Activated CD4-positive, alpha-beta T cell treated with anti-CD3 and anti-CD28 coated beads, Interleukin-2, amount 50 U/mL, for 48 hours (primary cell): ENCODE results near the gene UVRAG.

Experiments
- DNase-seq, 2 experiments: peaks; one replicate each; pipeline ENCODE4 v3.0.0-alpha.2; 2020

Gene UVRAG

DNA sequence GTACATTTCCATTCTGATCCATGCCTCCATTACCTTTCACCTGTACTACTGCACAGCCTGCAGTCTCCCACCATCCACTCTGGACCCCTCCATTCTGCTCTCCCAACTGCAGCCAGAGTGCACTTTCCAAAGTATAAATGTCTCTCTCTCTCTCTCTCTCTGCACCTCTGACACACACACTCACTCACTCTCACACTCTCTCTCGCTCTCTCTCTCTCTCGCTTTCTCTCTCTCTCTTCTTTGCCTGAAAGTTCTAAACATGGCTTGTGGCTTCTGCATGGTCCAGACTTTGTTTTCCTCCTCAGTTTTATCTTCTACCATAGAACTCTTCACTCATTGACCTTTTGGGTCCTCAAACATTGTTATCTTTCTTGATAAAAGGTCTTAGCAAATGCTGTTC, 314.7 kb downstream of the UVRAG start:
- no peak for DNase-seq

DNA sequence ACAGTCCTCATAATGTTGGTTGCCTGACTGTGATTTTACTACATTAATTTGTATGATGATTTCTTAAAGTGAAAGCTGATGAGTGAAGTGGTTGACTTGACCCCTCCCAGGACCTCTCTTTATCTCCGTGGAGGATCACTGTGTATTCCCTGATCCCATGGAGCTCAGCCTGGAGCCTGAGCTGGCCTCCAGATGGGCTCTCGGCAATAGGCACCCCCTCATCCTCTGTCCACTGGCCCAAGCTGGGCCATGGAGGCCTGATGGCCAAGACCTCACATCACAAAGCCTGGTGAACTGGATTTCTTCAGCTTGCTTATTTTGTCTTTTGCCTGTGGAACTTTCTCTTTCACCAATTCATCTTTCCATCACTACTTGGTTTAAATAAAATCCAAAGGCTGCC, 316.1 kb downstream of the UVRAG start:
- no peak for DNase-seq

DNA sequence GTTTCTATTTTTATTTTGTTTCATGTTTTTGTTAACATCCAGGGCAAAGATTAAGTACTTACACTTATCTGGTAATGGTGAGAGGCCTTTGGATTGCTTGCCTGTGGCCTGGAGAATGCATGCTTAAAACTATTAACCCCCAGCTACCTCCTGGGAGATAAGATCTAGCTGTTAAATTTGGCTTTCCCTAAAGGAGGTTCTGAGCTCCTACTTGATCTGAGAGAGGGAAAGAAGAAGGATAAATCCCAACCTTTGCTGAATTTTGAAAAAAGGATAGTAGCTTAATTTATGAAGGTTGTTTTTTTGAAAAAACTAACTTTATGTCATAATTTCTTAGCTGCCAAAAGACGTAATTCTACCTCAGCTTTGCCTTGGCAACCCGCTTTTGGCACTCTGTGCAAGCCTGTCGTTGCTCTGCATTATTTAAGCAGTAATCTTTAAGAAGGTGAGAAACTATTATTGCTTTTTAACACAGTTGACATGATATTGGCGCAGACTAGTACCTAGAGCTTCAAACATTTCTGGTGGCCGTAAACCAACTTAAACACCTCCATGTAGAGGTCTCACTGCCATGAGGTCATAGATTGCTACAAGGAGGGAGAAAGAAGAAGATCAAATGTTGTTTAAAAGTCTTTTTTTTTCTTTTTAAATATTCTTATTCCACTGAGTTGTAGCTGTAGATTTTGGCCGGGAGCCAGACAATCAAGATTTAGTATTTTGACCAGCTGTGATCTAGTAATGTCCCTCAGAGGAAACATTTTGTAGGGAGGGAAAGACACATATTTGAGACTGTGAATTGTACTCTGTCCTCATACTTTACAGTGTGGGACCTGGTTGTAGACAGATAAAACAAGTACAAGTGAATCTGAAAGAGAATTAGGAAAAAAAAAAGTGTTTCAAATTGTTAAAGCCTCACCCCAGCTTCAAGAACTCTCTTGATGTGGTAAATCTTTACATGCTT, 316.9 kb downstream of the UVRAG start:
- no peak for DNase-seq

DNA sequence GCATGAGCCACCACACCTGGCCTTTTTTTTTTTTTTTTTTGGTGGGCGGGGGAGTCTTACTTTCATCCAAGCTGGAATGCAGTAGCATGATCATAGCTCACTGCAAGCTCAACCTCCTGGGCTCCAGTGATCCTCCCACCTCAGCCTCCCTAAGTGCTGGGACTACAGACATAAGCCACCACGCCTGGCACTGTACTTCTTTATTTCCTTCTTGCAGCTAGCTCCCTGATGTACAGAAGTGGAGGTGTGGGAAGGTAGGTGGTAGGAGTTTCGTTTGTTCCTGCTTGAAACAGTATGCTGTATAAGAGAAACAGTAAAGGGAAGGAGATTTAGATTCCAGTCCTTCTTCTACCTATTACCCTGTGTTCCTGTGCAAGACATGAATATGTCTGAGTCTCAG, 319.2 kb downstream of the UVRAG start:
- no peak for DNase-seq

DNA sequence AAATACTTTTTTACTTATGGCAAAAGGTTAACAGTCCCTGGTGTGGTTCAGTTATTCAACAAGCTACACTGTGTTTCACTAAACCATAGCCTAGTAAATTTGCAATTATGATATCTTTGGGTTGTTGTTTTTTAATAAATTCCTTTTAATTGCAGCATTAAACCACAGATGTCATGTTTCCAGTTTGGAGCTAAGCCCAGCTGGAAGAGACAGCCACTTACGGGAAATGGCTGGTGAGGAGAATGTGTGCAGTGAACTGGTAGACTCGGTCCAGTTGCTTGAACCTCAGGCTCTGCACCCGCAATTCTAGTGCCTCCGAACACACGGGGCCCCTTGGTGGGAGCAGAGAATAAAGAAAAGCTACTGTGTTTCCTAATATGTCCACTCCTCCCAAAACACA, 320.5 kb downstream of the UVRAG start:
- DNase-seq: no peak

DNA sequence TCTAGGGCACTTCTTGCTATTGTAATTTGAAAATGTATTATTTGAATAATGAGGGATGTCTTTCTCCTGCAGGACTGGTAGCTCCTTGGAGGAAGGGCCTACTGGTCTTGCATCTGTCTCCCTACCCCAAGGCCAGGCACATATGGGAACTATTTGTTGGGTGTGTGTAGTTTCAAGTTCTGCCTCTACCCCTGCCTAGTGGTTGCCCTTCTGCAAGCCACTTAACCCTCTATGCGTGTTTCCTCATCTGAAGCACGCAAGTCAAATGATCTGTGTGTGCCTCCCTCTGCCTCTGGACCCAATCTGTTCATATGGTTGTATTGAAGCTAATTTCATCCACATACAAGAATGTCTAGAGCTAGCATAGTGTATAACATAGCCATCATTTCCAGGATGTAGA, 324.3 kb downstream of the UVRAG start:
- DNase-seq: no peak

DNA sequence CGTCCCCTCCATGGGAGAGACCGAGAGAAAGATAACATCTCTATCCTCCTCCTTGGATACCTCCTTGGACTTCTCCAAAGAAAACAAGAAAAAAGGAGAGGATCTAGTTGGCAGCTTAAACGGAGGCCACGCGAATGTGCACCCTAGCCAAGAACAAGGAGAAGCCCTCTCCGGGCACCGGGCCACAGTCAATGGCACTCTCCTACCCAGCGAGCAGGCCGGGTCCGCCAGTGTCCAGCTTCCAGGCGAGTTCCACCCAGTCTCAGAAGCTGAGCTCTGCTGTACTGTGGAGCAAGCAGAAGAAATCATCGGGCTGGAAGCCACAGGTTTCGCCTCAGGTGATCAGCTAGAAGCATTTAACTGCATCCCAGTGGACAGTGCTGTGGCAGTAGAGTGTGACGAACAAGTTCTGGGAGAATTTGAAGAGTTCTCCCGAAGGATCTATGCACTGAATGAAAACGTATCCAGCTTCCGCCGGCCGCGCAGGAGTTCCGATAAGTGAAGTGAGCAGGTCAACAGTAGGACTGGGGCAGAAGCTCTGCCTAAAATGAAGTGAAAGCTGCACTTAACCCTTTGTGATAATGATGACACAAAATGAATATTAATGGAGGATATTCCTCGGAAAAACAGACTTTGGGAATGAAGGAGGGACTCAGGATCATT, 326.0 kb downstream of the UVRAG start:
- no peak for DNase-seq

DNA sequence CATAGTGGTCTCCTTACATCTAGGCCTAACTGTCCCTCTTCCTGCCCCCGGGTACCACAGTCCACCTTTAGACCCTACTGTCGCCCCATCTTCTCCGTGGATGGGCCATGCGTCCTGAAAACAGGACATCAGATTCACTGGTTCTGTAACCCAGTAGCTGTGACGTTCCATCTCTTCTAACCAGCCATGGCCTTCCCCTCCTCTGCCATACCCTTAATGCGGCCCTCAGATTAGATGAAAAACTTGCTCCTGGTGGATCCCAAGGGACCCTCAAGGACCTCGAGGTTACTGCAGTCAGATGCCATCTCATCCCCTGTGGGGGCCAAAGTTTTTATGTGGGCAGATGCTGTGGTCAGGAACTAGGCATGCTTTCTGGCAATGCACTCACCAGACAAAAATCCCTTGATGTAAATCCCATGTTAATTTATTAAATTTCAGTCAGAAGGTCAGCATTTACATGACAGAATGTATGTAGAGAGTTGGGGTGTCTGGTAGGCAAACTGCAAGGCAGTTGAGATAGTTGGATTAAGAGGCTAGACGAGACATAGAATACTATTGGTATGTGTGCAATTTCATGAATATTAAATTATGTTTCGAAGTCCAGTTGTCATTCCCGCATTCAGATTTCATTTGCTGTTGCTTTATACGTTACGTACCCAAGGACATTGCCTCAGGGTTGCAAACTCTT, 327.0 kb downstream of the UVRAG start:
- DNase-seq: no peak

DNA sequence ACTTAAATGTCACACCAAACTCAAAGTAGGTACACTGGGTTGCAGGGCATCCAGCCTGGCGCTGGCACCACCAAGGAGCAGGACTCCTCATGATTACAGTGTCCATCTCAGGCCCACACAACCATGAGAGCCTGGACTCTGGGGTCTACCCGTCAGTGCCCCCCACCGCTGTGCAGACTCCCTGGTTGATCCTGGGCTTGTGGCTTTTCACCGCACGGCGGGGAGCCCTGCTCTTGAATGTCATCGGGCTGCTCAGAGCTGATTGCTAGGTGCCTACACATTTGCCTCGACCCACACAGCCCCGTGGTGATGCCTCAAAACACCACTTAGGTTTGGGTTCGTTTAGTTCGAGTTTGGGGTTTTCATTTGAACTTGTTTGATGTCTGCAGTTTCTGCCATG, 328.3 kb downstream of the UVRAG start:
- no peak for DNase-seq

DNA sequence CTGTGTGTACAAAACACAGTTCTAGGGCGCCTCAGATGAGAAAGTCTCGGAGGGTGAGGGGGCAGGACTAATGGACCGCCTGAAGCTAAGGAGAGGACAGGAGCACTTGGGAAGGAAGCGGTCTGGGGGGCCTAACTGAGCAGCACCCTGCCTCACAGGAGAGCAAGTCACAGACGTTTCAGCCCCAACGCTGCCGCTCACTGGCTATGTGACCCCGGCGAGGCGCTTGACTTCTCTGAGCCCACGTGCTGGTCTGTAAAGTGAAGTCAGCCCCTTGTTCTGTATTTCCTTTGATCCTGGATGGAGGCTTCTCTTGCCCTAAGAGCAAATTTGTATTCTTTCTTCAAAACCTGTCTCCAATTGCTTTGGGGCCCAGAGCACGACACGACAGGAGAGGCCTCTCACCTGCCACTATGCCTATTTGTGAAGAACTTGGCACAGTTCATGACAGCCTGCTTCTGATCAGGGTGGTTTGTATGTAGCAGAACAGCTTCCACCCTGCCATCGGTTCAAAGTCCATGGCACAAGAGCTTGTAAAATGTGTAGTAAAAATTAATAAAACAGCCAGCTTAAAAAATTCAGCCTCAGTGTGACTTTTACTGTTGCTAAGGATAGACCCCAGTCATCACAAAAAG, 332.2 kb downstream of the UVRAG start:
- DNase-seq: no peak

DNA sequence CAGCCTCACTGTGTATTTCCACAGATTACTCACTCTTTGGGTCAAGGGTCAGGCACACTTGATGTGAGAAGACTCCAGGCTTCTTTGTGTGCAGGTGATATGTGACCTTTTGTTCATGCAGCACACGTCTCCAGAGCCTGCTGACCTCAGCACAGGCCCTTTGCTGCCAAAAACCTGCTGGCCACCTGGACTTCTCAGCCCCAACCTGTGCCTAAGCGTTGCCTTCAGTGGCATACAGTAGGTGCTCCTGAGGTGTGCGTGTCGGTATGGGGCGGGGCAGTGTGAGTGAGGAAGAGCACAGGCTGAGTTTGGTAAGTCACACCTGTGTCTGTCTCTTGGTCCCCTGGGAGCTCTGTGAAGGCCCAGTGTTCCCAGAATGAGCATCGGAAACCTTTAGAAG, 333.2 kb downstream of the UVRAG start:
- DNase-seq: no peak

DNA sequence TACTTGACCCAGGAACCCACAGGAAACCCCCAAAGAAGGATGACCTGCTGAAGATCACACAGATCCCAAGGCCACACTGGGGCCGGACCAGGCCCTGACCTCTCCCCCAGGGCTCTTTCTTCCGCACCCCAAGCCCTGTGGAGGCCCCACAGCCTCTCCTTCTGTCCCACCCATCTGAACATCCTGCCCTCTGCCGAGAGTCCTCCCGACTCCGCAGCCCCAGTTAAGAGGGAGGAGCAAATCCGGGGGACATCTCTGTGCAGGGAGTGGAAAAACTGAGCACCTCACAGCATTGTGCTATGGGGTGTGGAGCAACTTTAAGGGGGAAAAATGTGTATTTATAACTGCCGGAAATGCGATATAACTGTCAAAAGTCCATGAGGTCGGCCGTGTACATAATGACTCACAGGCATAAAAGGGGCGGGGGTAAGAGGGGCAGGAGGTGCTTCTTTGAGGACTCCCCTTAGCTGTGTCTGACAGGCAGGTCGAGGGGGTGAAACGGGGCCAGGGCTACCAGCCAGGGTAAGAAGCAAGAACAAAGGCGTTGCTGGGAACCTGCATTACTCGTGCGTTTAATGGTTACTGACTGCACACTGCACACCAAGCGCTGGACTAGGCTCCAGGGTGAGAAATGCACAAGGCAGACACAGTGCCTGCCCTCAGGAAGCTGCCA, 334.1 kb downstream of the UVRAG start:
- no peak for DNase-seq

DNA sequence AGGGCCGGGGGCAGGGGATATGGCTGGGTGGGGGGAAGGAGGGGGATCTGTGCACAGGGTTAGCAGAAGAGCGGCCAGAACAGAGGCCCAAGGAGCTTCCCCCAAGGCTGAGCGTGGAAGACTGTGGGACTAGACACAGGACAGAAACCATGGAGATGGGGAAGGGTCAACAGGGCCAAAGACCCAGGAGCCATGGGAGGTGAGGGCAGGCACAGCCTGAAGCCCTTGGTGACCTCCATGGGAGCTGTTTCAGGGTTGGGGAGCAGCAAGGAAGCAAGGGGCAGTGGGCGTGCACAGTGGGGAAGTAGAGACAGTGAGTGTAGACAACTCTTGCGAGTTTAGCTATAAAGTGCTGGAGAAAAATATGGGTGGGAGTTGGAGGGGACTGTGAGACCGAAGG, 334.7 kb downstream of the UVRAG start:
- no peak for DNase-seq

DNA sequence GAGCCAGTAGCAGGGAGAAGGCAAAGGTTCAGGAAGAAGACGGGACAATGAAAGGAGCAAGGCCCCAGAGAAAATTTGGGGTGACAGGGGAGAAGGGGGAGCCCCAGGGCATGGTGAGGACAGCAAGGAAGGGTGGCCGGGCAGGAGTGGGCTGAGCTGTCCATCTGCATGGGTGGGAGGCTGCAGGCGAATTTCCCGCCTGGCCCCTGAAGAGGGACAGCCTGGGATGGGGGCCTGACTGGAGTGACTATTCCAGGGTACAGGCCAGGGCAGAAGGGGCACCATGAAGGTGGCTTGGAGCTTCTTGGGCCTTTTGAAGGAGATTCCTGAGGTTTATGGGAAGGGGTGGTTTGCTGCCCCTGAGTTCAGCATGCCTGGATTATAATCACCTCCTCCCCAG, 335.1 kb downstream of the UVRAG start:
- no peak for DNase-seq

DNA sequence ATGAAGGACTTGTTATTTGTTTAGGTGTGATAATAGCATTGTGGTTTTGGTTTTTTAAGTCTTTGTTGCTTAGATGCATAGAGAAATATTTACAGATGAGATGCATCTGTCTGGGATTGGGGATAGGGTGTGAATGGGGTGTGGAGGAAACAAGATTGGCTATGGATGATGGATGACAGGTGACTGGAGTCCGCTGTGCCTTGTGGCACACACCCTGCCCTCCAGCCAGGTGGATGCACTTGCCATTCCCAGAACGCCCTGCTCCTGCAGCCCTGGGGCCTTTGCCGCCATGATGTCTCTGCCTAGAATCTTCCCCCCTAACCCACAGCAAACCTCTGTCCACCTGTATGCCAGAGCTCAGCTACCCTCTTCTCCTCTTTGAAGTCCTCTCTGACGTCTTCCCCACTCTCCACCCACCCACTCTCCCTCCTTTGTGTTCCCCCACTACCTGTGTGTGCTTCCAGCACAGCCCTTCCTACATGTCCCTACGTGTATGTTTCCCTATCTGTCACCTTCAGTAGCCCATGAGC, 336.6 kb downstream of the UVRAG start:
- DNase-seq: no peak

DNA sequence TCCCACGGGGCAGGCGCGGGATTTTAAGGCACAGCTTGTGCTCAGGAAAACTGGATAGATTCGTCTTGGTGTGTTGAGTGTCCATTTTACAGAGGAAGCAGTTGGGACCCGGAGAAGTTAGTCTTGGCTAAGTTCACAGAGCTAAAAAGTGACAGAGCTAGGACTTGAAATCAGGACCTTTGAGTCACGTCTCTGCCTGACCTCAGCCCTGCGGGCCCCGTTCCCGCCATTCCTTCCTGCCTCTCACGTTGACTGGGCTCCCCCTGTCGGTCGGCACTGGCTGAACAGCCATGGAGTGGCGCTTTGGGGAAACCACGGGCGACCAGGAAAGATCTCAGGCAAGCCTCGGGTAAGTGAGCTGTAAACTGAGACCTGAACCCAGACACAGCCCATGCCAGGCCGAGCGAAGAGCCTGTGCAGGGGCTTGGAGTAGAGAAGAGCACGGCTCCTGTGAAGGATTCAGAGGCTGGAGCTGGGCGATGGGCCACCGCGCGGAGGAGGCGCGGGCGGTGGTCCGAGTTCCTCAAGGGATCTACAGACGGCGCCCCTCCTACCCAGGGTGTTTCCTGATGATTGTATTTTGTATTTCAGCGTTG, 337.2 kb downstream of the UVRAG start:
- DNase-seq: peak; percentile 93 to 95

DNA sequence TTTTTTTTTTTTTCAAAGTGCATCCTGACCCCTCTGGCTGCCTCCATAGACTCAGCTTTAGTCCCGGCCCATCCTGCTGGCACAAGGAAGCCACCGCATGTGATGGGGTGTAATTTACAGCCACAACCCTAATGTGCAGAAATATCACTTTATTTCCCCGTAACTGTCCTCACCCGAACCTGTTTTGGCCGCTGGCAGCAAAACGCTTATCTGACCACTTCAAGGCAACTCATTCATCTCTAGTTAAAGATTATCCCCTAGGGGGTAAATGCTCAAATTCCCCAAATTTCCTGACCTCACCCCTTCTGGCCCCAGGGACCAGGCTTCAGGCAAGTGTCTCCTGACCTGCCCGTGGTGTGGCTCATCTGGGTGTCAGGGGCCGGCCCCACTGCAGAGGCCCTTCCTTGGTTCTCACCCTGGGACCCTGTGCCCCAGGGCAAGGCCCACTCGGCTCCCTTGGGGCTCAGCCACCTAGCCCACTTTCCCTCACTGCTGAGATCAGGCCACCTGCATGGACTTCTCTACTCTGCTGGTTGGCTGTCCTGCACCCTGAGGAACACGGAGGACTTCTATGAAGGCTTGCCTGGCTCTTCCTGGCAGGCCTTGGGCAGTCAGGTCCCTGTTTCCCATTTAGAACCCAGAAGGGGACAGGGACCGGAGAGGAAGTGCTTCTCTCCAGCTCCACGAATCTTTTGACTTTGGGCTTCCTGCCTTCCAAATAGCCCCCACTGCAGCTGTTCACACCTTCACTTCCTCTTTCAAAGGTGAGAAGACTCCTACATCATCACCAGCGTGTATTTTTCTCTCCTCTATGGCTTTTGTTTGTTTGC, 337.9 kb downstream of the UVRAG start:
- DNase-seq: no peak

DNA sequence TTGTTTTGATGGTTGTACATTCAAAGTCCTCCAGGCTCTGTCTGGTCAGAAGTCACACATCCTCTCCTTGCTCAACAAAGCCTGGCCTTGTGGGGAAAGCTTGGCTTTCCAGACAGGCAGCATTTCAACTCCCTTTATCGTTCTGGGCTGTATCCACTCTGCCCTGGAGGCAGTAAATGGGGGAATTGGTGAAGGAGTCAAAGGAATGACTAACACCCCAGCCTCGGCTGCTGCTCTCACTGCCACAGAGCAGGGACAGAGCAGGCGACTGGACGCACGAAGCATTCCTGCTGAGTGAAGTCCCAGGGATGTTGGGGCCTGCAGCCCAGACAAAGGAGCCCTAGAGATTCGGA, 338.5 kb downstream of the UVRAG start:
- no peak for DNase-seq

DNA sequence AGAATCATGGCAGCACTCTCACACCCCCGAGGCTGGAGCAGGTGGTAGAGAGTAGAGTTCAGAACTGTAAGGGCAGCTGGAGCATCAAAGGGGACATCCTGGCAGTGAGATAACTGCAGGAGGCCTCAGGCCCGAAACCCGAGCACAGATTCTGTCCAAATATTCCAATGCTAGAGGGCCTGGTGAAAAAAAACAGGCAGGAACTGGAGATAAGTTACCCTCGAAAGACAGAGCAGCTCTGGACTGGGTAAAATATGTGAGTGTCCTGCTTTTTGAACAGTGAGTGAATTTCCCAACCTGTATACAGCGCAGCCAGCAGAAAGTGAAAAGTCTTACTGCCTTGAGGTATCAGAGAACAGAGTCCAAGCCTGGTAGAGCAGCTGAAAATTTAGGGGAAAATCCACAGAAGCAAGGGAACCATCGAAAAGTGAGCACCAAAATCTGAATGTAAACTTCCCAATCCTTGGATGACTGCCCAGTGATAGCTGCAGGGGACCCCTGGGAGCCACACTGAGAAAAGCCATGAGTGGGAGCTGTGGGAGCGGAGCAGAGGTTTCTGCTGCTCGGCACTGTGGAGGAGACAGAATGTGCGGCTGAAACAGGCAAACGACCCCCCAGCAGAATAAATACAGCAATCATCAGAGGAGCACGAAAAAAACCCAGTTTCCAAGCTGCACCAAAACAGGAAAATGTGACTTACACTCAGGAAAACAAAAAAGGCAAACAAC, 340.7 kb downstream of the UVRAG start:
- DNase-seq: no peak

DNA sequence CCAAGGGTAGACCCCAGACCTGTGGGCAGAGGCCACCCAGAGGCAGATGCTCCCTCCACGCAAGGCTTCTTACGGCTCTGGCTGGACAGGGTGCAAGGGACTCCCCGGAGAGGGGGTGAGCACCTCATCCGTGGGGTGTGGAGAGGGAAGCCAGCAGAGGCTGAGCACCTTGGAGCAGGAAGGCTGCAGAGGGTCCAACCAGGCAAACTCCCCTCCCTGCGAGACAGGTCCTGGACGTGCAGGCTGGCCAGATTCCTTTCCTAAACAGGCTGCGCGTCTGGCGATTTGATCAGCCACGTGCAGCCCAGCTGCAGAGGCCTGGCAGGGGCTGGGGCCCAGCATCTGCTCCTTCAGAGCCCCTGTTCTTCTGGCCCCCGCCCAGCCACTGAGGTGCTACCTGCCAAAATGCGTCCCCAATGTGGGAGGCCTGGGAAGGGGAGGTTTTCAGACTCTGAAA, 342.0 kb downstream of the UVRAG start:
- no peak for DNase-seq
